Measurements from ENCODE around the gene RGS7. TPM values are rescaled to one million over a fixed set of nuclear protein-coding genes. Genes with fewer than 3 reads are reported as not detected.

RGS7 gene
- total RNA-seq, 4 donors from 2014 or later: 0.27 TPM; not detected in 3

- no peak overlapping the region for H3K27ac ChIP-seq
- WGBS, 2 donors (ENCODE audit: low coverage in 1 of 2): 35 to 63% methylated on average over 2 to 4 of the region's 4 CpGs
- H3K27me3 ChIP-seq: no peaks in the 10 kb centered on the region
- no peak for ATAC-seq
- H3K4me3 ChIP-seq: no peak overlapping the region
- TF ChIP-seq CTCF (IDR thresholded peaks at IDR 0.05) (no peak), POLR2A (IDR thresholded peaks at IDR 0.05) (no peak), EP300 (IDR thresholded peaks at IDR 0.05) (no peak), POLR2AphosphoS5 (IDR thresholded peaks at IDR 0.05) (no peak)
- H3K4me1 ChIP-seq: no peaks in the 10 kb centered on the region
- H3K9me3 ChIP-seq: no peaks in the 10 kb centered on the region
- no peaks in the 10 kb centered on the region for H3K36me3 ChIP-seq
Observed at GRCh38 chr1:241048622-241049021, 308.4 kb downstream of the RGS7 start.

DNA sequence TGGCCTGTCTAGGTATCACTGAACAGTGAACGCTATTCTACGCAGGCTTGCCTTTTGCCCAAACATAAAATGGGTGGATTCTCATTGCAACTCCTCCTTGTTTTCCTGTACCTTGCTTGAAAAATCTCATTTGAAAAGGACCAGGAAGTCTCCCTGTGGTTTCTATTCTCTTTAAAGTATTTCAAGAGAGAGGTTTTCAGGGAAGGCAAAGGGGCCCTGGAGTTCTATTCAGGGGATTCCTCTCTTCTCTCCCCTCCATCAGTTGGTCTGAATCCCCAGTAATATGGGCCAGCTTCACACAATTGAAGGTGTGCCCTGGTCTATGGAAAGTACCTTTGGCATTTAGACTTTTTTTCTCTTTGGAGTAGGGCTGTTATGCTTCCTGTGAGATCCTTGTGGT lies 311.3 kb downstream of the RGS7 start:
- TF ChIP-seq POLR2A (IDR thresholded peaks at IDR 0.05): no peak
- no peak for TF ChIP-seq CTCF (IDR thresholded peaks at IDR 0.05)
- TF ChIP-seq EP300 (IDR thresholded peaks at IDR 0.05): no peak
- no peak for TF ChIP-seq POLR2AphosphoS5 (IDR thresholded peaks at IDR 0.05)
- Histone ChIP-seq H3K4me1 (no peaks in the 10 kb centered on the region), H3K4me3 (no peak overlapping the region), H3K27ac (no peak overlapping the region), H3K9me3 (no peaks in the 10 kb centered on the region), H3K36me3 (no peaks in the 10 kb centered on the region), H3K27me3 (no peaks in the 10 kb centered on the region)
- 83% methylated on average over 2 of the region's 2 CpGs; no CpG with 5 or more reads in 1 of the 2 donors for WGBS, 2 donors (ENCODE audit: low coverage in 1 of 2)
- ATAC-seq: no peak

DNA sequence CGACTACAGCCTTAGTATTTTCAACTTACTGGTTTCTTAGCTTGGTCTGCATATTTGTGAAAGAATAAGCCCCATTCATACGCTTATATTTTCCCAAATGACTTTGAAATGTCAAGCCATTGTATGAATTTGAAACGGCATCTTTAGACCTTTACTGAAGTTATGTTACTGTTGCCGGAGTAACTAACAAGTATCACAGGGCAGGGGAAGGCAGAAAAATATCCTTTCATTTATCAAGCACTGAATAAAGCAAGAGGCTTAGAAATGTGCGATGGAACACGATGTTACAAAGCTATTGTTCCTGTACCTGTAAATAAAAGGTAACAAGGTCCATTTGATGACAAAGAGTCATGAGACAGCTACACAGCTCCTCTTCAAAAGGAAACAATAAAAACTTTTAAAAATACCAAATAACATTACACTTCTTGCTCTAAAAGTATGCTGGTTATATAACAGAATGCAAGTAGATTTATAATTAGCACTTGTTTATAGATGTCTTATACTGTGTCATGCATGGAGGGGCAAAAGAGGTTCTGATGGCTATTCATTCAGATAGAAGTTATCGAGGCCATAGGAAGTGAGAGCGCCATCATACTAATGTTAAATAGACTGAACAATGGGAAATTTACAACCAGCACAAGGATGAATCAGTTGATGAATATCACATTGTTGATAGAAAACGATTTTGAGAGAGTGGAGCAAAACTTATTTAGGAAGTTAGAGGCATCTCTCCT lies 322.6 kb downstream of the RGS7 start:
- 57 to 62% methylated on average over 7 to 9 of the region's 9 CpGs for WGBS, 2 donors (ENCODE audit: low coverage in 1 of 2)
- no peaks in the 10 kb centered on the region for H3K36me3 ChIP-seq
- H3K4me1 ChIP-seq: no peaks in the 10 kb centered on the region
- TF ChIP-seq POLR2AphosphoS5 (IDR thresholded peaks at IDR 0.05) (no peak), POLR2A (IDR thresholded peaks at IDR 0.05) (no peak), EP300 (IDR thresholded peaks at IDR 0.05) (no peak), CTCF (IDR thresholded peaks at IDR 0.05) (no peak)
- no peak overlapping the region for H3K4me3 ChIP-seq
- H3K27me3 ChIP-seq: no peaks in the 10 kb centered on the region
- peaks cover 0 to 8% (median 0%) of the 10 kb centered on the region in 3 donors for H3K9me3 ChIP-seq
- H3K27ac ChIP-seq: no peak overlapping the region
- no peak for ATAC-seq

- no peaks in the 10 kb centered on the region for H3K4me1 ChIP-seq
- TF ChIP-seq POLR2AphosphoS5 (IDR thresholded peaks at IDR 0.05) (no peak), CTCF (IDR thresholded peaks at IDR 0.05) (no peak), POLR2A (IDR thresholded peaks at IDR 0.05) (no peak), EP300 (IDR thresholded peaks at IDR 0.05) (no peak)
- H3K4me3 ChIP-seq: no peak overlapping the region
- no peaks in the 10 kb centered on the region for H3K27me3 ChIP-seq
- H3K27ac ChIP-seq: no peak overlapping the region
- no peak for ATAC-seq
- no peaks in the 10 kb centered on the region for H3K36me3 ChIP-seq
- 44 to 71% methylated on average over 3 of the region's 3 CpGs for WGBS, 2 donors (ENCODE audit: low coverage in 1 of 2)
- H3K9me3 ChIP-seq: no peaks in the 10 kb centered on the region
Observed at GRCh38 chr1:241024834-241025233, 332.2 kb downstream of the RGS7 start.

- 88 to 100% methylated on average over 2 to 4 of the region's 4 CpGs for WGBS, 2 donors (ENCODE audit: low coverage in 1 of 2)
Observed at GRCh38 chr1:241022366-241022765, 334.6 kb downstream of the RGS7 start.

More at GRCh38 chr1:241022366-241022765, 334.6 kb downstream of the RGS7 start:
- Histone ChIP-seq H3K27ac (no peak overlapping the region), H3K36me3 (no peaks in the 10 kb centered on the region), H3K4me3 (no peak overlapping the region), H3K27me3 (no peaks in the 10 kb centered on the region), H3K4me1 (no peaks in the 10 kb centered on the region), H3K9me3 (no peaks in the 10 kb centered on the region)
- no peak for ATAC-seq
- no peak for TF ChIP-seq POLR2A (IDR thresholded peaks at IDR 0.05)
- TF ChIP-seq EP300 (IDR thresholded peaks at IDR 0.05): no peak
- no peak for TF ChIP-seq POLR2AphosphoS5 (IDR thresholded peaks at IDR 0.05)
- TF ChIP-seq CTCF (IDR thresholded peaks at IDR 0.05): no peak

Measured in gastroesophageal sphincter (tissue), 4 donors.